RWPE2 (cell line): ENCODE results near the gene PPM1E.

Experiments
- ATAC-seq: fragments of 200-7000 bp; cut with Tn5 transposase; 3 replicates; pipeline ENCODE4 v1.9.1; 2021; ENCODE audit warnings: low read depth
- DNase-seq: peaks from one replicate; pipeline ENCODE4 v3.0.0-alpha.2; 2020; ENCODE audit warnings: low spot score
- H3K27ac ChIP-seq: fragments of 450-650 bp; 2 replicates; pipeline ENCODE4 v1.5.1; 2017; ENCODE audit warnings: mild to moderate bottlenecking; ENCODE audit not compliant: poor library complexity, severe bottlenecking
- H3K27me3 ChIP-seq: fragments of 250-450 bp; sonication (Bioruptor Pico); 2 replicates; pipeline ENCODE4 v1.5.1; 2021; ENCODE audit warnings: mild to moderate bottlenecking, moderate library complexity; ENCODE audit not compliant: insufficient read depth, poor library complexity, severe bottlenecking
- H3K36me3 ChIP-seq: fragments of 250-450 bp; sonication (Bioruptor Pico); 2 replicates; pipeline ENCODE4 v1.5.1; 2020; ENCODE audit warnings: low read depth, mild to moderate bottlenecking, moderate library complexity
- H3K4me1 ChIP-seq: fragments of 250-450 bp; sonication (Bioruptor Pico); 2 replicates; pipeline ENCODE4 v1.5.1; 2021; ENCODE audit warnings: mild to moderate bottlenecking, moderate library complexity; ENCODE audit not compliant: insufficient read depth, poor library complexity, severe bottlenecking
- H3K4me3 ChIP-seq: fragments of 250-450 bp; sonication (Bioruptor Pico); 2 replicates; pipeline ENCODE4 v1.5.1; 2021; ENCODE audit warnings: mild to moderate bottlenecking, moderate library complexity; ENCODE audit not compliant: severe bottlenecking
- H3K9me3 ChIP-seq: fragments of 250-450 bp; sonication (Bioruptor Pico); 2 replicates; pipeline ENCODE4 v1.5.1; 2021; ENCODE audit warnings: mild to moderate bottlenecking, moderate library complexity; ENCODE audit not compliant: severe bottlenecking
- TF ChIP-seq, protein P1 (sequence below): fragments of 450-650 bp; IDR thresholded peaks from one replicate; pipeline ENCODE4 v1.5.1; 2017; ENCODE audit warnings: mild to moderate bottlenecking, moderate library complexity; ENCODE audit not compliant: poor library complexity, severe bottlenecking

The PPM1E gene

DNA sequence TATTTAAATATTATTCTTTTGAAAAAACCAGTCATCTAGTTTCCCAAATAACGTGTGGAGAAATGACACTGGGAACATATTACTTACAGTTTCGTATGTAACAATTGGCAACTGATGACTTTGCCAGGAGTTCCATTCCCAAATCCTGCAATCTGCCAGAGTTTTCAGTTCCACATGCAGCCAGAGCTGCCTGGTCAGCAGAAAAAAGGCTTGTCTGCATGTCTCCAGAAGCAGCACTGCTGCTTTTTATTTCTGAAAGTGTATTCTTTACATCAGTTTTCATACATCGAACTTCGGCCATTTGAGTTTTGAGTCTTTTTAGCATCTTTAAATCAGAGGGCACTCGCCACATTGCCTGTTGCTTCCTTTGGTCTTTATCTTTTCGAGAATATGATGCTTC, 272.7 kb downstream of the PPM1E start:
- H3K27ac ChIP-seq, result no peak overlapping the region
- TF ChIP-seq, protein P1, sequence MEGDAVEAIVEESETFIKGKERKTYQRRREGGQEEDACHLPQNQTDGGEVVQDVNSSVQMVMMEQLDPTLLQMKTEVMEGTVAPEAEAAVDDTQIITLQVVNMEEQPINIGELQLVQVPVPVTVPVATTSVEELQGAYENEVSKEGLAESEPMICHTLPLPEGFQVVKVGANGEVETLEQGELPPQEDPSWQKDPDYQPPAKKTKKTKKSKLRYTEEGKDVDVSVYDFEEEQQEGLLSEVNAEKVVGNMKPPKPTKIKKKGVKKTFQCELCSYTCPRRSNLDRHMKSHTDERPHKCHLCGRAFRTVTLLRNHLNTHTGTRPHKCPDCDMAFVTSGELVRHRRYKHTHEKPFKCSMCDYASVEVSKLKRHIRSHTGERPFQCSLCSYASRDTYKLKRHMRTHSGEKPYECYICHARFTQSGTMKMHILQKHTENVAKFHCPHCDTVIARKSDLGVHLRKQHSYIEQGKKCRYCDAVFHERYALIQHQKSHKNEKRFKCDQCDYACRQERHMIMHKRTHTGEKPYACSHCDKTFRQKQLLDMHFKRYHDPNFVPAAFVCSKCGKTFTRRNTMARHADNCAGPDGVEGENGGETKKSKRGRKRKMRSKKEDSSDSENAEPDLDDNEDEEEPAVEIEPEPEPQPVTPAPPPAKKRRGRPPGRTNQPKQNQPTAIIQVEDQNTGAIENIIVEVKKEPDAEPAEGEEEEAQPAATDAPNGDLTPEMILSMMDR, result no peak
- no peaks in the 10 kb centered on the region for H3K4me1 ChIP-seq
- no peaks in the 10 kb centered on the region for H3K9me3 ChIP-seq
- ATAC-seq (no peak), DNase-seq (no peak)
- H3K36me3 ChIP-seq, result peaks cover 65% of the 10 kb centered on the region
- no peaks in the 10 kb centered on the region for H3K27me3 ChIP-seq
- no peak overlapping the region for H3K4me3 ChIP-seq

DNA sequence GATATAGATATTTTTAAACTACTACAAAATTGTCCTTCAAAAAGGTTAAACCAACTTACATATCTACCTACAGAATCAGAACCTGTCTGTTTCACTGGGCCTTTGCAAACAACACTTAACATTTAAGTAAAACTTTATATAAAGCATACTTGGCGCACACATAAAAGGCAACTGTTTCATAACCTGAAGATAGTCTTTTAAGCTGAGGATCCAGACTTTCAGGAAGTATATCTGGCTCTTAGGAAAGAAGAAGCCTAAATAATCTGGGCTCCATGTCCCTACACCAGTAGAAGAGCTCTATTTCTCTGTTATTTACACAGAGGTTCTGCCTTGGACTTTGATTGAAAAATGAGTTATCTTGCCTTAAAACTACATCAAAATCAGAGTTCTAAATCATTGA, 275.2 kb downstream of the PPM1E start:
- Histone ChIP-seq H3K4me3 (no peak overlapping the region), H3K27ac (no peak overlapping the region), H3K4me1 (no peaks in the 10 kb centered on the region), H3K36me3 (peaks cover 67% of the 10 kb centered on the region), H3K27me3 (no peaks in the 10 kb centered on the region), H3K9me3 (no peaks in the 10 kb centered on the region)
- no peak for DNase-seq
- ATAC-seq, result no peak
- TF ChIP-seq, protein P1, result no peak
